ENCODE data around the gene TLNRD1.

The TLNRD1 gene

DNA sequence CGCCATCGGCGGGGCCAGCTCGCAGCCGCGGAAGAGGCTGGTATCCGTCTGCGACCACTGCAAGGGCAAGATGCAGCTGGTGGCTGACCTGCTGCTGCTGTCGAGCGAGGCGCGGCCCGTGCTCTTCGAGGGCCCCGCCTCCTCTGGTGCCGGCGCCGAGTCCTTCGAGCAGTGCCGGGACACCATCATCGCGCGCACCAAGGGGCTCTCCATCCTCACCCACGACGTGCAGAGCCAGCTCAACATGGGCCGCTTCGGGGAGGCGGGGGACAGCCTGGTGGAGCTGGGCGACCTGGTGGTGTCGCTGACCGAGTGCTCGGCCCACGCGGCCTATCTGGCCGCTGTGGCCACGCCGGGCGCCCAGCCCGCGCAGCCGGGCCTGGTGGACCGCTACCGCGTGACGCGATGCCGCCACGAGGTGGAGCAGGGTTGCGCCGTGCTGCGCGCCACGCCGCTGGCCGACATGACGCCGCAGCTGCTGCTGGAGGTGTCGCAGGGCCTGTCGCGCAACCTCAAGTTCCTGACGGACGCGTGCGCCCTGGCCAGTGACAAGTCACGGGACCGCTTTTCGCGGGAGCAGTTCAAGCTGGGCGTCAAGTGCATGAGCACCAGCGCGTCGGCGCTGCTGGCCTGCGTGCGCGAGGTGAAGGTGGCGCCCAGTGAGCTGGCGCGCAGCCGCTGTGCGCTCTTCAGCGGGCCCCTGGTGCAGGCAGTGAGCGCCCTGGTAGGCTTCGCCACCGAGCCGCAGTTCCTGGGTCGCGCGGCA, 1.8 kb downstream of the TLNRD1 start:
- DNase-seq (ENCODE audit: insufficient read length, low spot score) (no peak), FAIRE-seq (no peak)
- TF ChIP-seq POLR2A (IDR thresholded peaks at IDR 0.05; ENCODE audit: low read depth, low read length): no peak

DNA sequence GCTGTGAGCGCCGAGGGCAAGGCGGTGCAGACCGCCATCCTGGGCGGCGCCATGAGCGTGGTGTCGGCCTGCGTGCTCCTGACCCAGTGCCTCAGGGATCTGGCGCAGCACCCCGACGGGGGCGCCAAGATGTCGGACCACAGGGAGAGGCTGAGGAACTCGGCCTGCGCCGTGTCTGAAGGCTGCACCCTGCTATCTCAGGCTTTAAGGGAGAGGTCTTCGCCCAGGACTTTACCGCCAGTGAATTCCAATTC, 2.3 kb downstream of the TLNRD1 start:
- DNase-seq (ENCODE audit: insufficient read length, low spot score) (no peak), FAIRE-seq (no peak)
- no peak for TF ChIP-seq POLR2A (IDR thresholded peaks at IDR 0.05; ENCODE audit: low read depth, low read length)

DNA sequence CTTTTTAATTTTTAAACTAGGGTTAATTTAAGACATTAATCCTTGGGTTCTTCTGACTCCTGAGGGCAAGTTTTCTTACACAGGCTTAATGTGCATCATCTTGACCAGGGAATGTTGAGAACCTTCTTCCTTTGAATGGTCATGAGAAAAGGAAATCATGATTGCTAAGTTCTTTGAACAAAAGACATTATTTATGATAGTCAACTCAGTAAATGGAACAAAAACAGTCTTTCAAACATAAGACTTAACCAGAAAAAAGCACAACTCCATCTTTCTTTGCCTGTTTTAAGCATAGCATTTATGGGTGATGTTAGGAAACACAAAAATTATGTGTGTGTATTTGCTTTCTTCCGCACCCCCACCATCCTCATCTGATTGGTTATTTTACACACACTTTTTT, 5.4 kb downstream of the TLNRD1 start:
- FAIRE-seq: no peak
- no peak for TF ChIP-seq POLR2A (IDR thresholded peaks at IDR 0.05; ENCODE audit: low read depth, low read length)
- DNase-seq (ENCODE audit: insufficient read length, low spot score): no peak

DNA sequence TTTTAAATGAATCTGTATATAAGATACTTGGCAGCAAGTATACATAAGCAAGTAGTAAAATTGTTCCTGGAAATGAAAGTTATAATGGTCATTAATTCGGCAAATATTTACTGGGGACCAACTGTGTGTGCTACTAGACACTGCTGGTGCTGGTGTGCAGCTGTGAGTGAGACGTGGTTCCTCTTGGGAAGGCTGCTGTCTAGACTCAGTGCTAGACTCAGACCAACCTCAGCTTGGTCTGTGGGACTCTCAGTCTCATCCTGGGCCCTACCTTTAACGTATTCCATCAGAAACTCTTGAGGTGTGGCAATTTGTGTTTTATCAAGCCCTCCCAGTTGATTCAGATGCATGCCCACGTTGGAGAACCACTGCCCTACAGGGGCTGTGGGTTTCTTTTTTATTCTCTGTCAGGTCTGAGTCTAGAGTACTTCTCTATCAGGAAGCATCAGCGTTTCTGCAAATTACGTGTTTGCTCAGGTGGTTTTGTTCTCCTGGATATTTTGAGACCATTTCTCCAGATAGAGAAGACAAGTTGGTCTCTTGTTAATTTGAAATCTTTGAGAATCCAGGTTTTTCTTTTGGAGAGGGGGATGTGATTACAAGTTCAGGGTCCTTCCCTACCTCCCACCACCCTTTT, 6.8 kb downstream of the TLNRD1 start:
- DNase-seq (ENCODE audit: insufficient read length, low spot score) (no peak), FAIRE-seq (no peak)
- TF ChIP-seq POLR2A (IDR thresholded peaks at IDR 0.05; ENCODE audit: low read depth, low read length): no peak

DNA sequence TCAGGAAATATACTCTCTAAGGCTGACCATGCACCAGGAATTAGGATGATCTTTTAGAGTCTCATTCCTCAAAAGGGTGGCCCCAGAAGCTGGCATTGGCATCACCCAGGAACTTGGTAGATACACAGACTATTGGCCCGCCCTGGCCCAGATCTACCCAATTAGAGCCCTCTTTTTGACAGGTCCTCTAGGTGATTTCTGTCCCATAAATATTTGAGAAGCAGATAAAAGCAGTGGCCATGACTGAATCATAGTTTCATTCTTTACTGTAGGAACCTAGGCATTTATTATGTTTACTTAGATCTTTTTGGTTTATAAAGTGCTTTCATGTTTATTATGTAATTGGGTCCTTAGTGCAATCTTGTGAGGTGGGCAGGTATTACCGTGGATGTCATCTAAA, 7.6 kb downstream of the TLNRD1 start:
- DNase-seq (ENCODE audit: insufficient read length, low spot score): no peak
- no peak for TF ChIP-seq POLR2A (IDR thresholded peaks at IDR 0.05; ENCODE audit: low read depth, low read length)
- FAIRE-seq: no peak

DNA sequence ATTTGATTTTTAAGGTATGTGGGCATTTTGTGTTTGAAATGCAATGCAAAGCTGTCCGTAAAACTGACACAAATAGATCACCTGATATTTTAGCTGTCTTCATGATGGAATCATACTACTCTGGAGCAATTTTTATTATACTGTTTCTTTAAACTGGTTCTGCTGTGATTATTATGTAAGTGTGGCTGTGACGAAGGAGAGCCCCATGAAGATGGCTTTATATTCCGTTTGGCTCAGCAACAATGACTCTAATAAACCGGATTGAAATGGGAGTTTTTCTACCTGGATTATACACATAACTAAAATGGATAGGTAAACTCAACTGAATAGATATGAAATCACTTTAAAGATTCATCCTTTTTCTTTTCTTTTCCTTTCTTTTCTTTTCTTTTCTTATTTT, 9.4 kb downstream of the TLNRD1 start:
- no peak for DNase-seq (ENCODE audit: insufficient read length, low spot score)
- FAIRE-seq: no peak
- TF ChIP-seq POLR2A (IDR thresholded peaks at IDR 0.05; ENCODE audit: low read depth, low read length): no peak

DNA sequence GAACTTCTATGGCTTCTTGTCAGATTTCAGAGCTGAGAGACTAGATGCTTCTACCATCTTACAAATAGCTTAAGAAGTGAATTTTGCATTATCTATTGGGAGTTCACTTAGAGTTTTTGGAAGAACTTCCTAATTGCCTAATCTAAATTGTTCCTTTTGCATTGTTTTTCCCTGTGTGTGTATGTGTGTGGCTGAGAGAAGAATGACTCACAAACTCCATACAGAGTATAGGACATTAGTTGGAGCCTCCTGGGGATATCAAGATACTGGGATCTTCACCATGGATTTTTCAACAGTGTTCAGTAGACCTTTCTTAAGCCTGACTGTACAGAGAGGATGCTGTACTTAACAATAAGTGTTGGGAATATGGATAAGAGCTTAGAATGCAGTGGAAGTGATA, 10.9 kb downstream of the TLNRD1 start:
- no peak for TF ChIP-seq POLR2A (IDR thresholded peaks at IDR 0.05; ENCODE audit: low read depth, low read length)
- DNase-seq (ENCODE audit: insufficient read length, low spot score) (no peak), FAIRE-seq (no peak)

DNA sequence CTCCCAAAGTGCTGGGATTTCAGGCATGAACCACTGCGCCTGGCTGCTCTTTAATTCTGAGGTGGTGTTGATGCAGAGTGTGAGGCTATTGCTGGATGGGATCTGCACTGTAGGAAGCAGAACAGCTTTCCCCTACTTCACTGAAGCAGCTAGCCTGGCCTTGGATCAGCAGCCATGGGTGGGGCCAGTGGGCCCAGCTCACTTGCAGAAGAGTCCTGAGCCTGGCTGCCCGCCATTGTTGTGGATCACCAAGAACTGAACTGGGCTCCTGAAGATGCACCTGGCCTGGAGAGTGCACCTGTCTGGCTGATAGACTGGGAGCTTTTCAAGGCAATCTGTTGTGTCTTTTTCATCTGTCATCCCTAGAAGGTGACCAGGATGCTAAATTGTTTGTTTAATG, 11.9 kb downstream of the TLNRD1 start:
- FAIRE-seq: no peak
- DNase-seq (ENCODE audit: insufficient read length, low spot score): no peak
- TF ChIP-seq POLR2A (IDR thresholded peaks at IDR 0.05; ENCODE audit: low read depth, low read length): no peak

DNA sequence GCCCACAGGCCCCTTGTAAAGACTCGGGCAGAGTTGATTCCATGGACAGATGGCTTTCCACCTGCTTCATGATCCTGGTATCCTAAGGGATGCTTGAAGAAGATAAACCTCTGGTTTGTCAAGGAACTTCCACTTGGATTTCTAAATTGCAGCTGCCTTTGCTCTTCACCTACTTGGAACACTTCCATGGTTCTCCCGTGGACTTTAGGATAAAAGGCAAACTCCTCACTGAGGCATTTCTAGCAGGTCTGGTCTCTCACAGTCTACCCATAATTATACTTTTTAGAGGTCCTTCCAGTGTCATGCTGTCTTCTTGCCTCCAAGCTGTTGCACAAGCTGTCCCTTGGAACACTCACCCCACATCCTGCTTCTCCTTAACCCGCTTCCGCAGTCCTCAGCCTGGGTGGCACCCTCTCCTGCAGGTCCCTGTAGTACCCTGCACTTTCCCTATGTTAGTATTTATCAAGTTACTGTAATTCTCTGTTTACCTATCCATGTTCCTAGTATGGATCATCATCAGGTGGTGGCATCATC, 12.7 kb downstream of the TLNRD1 start:
- no peak for TF ChIP-seq POLR2A (IDR thresholded peaks at IDR 0.05; ENCODE audit: low read depth, low read length)
- DNase-seq (ENCODE audit: insufficient read length, low spot score) (no peak), FAIRE-seq (no peak)

DNA sequence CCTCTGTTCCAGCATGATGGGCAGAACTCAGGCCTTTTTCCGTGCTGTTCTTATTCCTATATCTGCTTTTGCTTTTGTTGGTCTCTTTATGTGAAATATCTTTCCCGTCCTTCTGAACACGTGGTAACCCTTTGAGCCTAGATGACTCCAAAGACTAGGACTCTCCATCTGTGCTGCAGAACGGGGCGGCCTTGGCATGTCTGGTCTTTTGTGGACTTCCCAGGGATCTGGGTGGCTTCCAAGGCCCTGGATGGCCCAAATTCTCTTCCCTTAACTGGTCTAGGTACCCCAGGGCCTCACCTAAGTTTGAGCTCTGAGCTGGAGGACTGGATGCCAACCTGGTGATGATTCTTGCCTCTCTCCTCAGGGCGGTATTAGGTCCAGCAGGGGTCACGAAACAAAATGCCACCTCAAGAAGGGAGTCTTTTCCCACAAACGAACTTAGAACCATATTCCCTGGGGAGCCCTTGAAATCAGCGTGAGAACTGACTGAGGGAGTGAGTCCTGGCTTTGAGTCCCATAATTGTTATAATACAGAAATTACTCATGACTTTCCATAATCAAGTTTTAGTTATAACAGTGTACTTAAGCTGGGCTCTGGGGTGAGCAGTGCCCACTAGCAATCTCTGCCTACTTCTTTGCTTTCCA, 13.8 kb downstream of the TLNRD1 start:
- no peak for TF ChIP-seq POLR2A (IDR thresholded peaks at IDR 0.05; ENCODE audit: low read depth, low read length)
- DNase-seq (ENCODE audit: insufficient read length, low spot score) (no peak), FAIRE-seq (no peak)

DNA sequence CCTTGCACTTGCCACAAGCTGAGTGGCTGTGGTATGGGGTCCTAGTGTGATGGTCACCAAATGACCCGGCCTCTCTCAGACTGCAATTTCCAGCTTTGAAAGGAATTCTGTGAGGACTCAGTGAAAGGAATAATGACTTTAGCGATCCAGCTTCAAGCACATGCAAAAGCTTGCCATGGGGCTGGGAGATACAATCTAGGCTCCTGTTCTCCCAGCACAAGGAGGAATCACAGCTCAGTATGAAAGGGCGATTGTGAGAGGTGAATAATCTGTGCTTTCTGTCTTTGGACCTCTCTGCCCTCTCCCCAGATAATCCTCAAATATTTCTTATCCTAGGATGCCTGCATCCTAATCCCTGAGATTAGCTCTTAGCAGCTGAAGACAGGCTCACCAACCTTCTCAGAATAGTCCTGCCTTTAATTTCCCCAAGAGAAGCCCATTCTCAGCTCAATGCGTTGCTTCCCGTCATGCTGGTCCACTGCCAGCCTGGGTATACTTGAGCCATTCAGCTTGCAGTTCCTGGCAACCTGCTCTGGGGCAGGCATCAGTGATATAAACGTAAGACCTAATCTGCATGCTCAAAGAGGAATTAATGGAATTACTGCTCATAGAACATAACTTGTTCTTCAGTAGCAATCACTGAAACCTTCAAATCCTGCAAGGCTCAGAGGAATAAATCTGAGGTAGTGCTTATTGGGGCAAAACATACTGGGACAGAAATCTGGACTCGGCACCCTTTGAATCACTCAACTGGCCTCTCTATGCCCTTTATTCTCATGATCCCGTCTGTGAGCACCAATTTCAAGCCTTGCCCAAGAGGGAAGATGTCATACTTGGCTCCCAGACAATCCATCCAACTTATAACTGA, 15.1 kb downstream of the TLNRD1 start:
- DNase-seq (ENCODE audit: insufficient read length, low spot score) (no peak), FAIRE-seq (no peak)
- TF ChIP-seq POLR2A (IDR thresholded peaks at IDR 0.05; ENCODE audit: low read depth, low read length): no peak

DNA sequence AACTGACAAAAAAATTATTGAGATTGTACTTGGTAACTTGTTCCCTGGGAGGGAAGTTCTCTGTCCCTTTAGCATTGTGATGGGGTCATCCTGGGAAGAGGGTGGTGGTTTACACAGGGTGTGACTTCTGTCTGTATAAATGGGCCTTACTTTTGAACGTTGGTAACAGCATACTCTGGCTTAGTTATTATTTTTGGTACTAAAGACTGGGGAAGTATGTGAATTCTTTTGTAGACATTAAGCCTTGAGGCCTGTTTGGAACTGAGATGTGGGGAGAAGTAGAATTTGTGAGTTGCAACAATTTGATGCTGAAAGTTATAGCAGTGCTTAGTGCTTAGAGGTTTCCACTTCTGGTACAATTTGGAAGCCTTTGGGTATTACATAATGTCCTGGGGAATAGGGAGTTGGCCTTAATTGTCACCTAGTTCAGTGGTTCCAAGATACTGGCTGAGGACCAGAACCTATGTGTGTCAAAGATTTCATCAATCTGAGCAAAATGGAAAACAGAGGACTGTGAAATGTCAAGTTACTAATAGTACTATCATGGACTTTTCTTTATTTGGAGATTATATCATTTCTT, 15.9 kb downstream of the TLNRD1 start:
- TF ChIP-seq POLR2A (IDR thresholded peaks at IDR 0.05; ENCODE audit: low read depth, low read length): no peak
- no peak for FAIRE-seq

DNA sequence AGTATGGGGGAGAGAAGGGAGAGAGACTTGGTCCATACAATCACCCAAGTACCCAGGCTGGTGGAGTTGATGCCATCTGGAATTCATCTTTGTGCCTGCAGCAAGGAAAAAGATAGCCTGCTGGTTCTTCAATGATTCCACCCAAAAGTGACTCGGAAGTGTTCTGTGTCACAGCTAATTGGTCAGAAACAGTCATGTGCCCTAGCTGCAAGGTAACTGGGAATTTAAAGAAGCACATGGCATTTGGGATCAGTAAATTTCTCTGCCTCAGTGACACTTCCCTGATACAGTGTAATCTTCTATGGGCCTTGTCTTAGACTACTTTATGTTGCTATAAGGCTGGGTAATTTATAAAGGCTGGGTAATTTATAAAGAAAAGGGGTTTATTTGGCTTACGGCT, 17.5 kb downstream of the TLNRD1 start:
- no peak for TF ChIP-seq POLR2A (IDR thresholded peaks at IDR 0.05; ENCODE audit: low read depth, low read length)
- FAIRE-seq: no peak
- DNase-seq (ENCODE audit: insufficient read length, low spot score): no peak

More for the DNA sequence above, 15.9 kb downstream of the TLNRD1 start:
- no peak for DNase-seq (ENCODE audit: insufficient read length, low spot score)

DNA sequence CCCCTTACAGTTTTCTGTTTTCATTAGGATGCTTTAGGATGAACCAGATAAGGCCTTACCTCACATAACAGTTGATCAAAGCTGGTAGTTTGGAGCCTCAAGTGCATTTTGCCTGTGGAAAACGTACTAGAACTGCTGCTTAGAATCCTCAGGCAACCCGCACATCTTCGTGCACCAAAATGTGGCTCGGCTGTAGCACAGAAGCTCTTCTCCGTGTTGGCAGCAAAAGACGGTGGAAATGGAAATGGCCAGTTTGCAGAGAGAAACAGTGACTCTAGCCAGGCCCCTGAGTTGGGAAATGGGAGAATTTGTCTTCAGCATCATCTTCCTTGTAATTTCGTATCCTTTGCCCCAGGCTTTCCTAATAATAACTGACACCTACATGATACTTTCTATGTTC, 20.6 kb downstream of the TLNRD1 start:
- no peak for FAIRE-seq
- no peak for TF ChIP-seq POLR2A (IDR thresholded peaks at IDR 0.05; ENCODE audit: low read depth, low read length)

More for the DNA sequence above, 20.6 kb downstream of the TLNRD1 start:
- DNase-seq (ENCODE audit: insufficient read length, low spot score): no peak

Data from H54 (cell line).